H1 (cell line): ENCODE measurements around the gene SERPINA10.

Experiments used
- ATF2 ChIP-seq: IDR thresholded peaks from 2 replicates; pipeline ENCODE4 v1.6.1; 2012; ENCODE audit warnings: low read length, inconsistent platforms
- CBX5 ChIP-seq: fragments of 300-800, 300-1000 bp; sonication (generic); IDR thresholded peaks from 2 replicates; pipeline ENCODE4 v1.7.1; 2016; ENCODE audit warnings: antibody characterized with exemption, low read length, low read depth
- CHD1 ChIP-seq: IDR thresholded peaks from 2 replicates; pipeline ENCODE4 v1.6.1; 2012; ENCODE audit warnings: low read depth, low read length, improper control_type of control experiment
- CTCF ChIP-seq, 3 experiments: IDR thresholded peaks; 1 replicate in 2 of 3; 2 replicates in 1 of 3; pipeline versions ENCODE4 v1.5.1 to v1.6.1; 2011; ENCODE audit warnings: low read length in 3 of 3, mild to moderate bottlenecking in 3 of 3, inconsistent platforms in 2 of 3, low read depth in 1 of 3, moderate library complexity in 1 of 3; ENCODE audit not compliant: insufficient read depth in 1 of 3; ENCODE audit errors: control extremely low read depth in 1 of 3
- FOSL1 ChIP-seq: IDR thresholded peaks from 2 replicates; pipeline ENCODE4 v1.6.1; 2011; ENCODE audit warnings: mild to moderate bottlenecking, low read depth, low read length, moderate library complexity; ENCODE audit not compliant: insufficient read depth
- JUND ChIP-seq: IDR thresholded peaks from 2 replicates; pipeline ENCODE4 v1.6.1; 2011; ENCODE audit warnings: mild to moderate bottlenecking, improper control_type of control experiment, low read length
- MAX ChIP-seq: IDR thresholded peaks from 2 replicates; pipeline ENCODE4 v1.6.1; 2012; ENCODE audit warnings: inconsistent platforms
- RFX5 ChIP-seq: IDR thresholded peaks from 2 replicates; pipeline ENCODE4 v1.6.1; 2011; ENCODE audit warnings: low read depth, low read length, improper control_type of control experiment, borderline replicate concordance
- TAF1 ChIP-seq: IDR thresholded peaks from 2 replicates; pipeline ENCODE4 v1.6.1; 2011; ENCODE audit warnings: mild to moderate bottlenecking, low read depth, low read length
- USF2 ChIP-seq: IDR thresholded peaks from 2 replicates; pipeline ENCODE4 v1.6.1; 2011; ENCODE audit warnings: low read length, improper control_type of control experiment
- ZNF274 ChIP-seq: IDR thresholded peaks from 2 replicates; pipeline ENCODE4 v1.7.0; 2012; ENCODE audit warnings: low read length, borderline replicate concordance; ENCODE audit errors: extremely low read depth

GRCh38 chr14:94330857-94331256 is 37.8 kb upstream of the SERPINA10 start:
- TF ChIP-seq USF2 = no peak
- TF ChIP-seq ATF2 = no peak
- no peak for TF ChIP-seq CHD1
- no peak for TF ChIP-seq CBX5
- TF ChIP-seq CTCF (IDR thresholded peaks at IDR 0.05; ENCODE audit: control extremely low read depth in 1 of 3, insufficient read depth in 1 of 3, low read depth in 1 of 3, low read length in 3 of 3) = no peak
- TF ChIP-seq ZNF274 = no peak
- TF ChIP-seq RFX5 = no peak
- no peak for TF ChIP-seq MAX
- TF ChIP-seq FOSL1 = no peak
- TF ChIP-seq JUND = no peak
- TF ChIP-seq TAF1 = no peak
